Hindlimb muscle (tissue), 1 donor: ENCODE measurements around the gene CFAP46. TPM values are rescaled to one million over a fixed set of nuclear protein-coding genes. Genes with fewer than 3 reads are reported as not detected.

Experiments used
- DNase-seq: peaks from one replicate; pipeline ENCODE4 v3.0.0-alpha.2; 2013
- polyA plus RNA-seq: library from polyadenylated mRNA; unstranded; fragments of 120-200 nt; gene quantifications from one replicate; pipeline ENCODE4 v1.2.1, GENCODE V29; 2013; ENCODE audit not compliant: insufficient read length

CFAP46 gene
- polyA plus RNA-seq, 1 donor: 0.12 TPM

DNA sequence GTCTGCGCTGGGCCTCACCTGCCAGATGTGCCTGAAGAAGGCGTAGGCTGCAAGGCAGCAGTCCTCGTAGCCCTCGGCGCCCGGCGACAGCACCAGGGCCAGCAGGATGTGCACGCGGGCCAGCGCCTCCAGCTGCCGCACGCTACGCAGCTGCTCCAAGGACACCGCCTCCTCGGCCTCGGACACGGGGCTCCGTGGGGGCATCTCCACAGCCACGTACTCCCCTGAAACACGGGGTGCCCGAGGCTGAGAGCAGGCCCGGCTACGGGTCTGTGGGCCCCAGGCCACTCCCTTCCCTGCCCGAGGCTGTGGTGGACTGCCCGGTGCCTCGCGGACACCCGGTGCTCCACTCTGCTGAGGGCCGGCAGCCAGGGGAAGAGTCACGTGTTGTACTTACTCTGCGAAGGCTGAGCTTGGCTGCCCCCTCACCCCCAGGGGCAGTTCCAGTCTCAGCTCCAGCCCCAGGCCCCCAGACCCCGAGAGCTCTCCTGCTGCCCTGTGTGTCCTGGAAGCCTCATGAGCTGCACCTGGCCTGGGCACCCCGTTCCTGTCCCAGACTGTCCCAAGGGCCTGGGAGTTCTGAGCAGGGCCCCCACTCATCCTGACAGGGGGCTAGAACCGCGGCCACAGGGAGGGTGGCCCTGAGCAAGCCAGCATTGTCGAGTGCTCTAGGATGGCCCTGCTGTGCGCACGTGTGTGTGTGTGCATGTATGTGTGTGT is 62.8 kb downstream of the CFAP46 start:
- DNase-seq: peak; percentile 47

DNA sequence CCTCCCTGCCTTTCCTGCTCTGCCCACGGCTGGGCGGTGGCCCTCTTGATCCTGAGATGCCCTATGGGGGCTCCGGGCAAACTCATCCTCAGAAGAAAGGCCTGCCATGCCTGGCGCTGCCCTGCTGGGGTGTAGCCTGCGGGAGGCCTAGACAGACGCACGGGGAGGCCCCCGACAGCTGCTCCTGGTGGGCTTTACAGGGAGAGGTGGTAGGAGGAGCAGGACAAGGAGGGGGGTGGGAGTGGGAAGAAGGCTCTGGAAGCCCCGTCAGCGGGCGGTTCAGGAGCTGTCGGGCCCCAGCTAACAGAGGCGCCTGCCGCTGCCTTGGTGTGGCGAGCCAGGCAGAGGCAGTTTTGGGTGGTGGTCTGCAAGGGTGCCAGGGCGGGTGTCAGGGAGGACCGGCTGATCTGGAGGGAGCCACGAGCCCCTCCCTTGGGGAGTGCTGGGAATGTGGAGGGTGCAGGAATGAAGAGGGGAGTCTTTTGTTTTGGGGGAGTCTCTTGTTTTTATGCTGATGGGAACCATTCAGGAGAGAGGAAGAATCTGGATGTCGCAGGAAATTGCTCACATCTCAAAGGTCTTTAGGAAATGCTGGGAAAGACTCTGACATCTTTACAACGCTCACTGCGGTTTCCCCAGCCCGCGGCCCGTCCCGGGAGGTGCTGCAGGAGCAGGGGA is 63.5 kb downstream of the CFAP46 start:
- DNase-seq: no peak

DNA sequence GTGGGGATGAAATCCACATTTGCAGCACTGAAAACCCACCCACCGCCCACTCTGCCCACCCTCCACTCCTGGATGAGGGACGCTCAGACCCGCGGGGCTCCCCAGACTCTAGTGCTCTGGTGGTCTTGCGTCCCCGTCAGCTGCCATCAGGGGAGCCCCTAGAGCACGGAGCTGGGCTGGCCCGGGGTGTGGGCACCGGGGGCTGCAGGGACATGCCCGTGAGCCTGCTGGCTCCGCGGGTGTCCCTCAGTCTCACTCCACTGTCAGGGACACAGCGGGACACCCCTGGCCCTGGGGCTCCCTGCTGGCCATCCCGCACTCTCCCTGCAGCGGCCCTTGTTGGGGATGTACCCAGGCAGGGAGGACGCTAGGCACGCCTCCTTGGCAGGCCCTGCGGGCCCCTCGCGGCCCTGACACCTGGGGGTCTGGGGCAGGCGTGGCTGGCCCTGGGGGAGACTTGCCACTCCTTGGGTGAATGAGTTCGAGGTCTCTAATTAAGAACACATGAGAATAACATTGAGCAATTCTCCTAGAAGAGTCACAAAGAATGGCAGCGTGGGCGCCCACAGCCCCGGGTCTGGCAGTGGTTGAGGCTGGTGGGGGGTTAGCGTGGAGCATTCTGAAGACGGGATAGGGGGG is 64.2 kb downstream of the CFAP46 start:
- DNase-seq: no peak

DNA sequence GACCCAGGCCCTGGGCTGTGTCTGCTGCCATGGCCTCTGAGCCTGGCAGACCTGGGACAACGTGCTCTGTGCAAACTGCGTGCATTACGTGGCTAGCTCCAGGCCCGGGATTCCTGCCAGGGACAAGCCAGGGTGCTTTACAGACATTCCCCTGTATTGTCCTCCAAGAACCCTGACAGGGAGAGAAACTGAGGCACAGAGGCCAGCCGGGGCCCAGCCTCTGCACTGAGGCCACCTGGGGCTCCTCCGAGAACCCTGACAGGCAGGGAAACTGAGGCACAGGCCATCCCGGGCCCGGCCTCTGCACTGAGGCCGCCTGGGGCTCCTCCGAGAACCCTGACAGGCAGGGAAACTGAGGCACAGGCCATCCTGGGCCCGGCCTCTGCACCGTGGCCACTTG is 64.9 kb downstream of the CFAP46 start:
- no peak for DNase-seq

DNA sequence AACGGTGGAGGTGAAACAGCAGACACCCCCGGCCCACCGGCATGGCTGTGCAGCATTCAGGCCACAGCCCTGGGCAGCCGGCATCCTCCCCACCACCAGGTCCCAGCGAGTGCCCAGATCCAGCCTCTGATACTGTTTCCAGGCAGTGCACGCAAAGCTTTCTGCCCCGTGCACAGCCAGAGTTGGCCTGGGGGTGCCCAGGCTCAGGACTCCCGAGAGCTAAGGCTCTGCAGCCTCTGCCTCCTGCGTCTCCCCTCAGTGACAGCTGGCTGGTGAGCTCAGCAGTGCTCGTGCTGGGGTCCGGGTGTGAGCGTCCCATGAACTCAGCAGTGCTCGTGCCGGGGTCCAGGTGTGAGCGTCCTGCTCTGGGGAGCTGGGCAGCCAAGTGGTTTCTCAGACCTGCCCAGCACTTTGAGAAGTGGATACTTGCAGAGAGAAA is 65.4 kb downstream of the CFAP46 start:
- no peak for DNase-seq

DNA sequence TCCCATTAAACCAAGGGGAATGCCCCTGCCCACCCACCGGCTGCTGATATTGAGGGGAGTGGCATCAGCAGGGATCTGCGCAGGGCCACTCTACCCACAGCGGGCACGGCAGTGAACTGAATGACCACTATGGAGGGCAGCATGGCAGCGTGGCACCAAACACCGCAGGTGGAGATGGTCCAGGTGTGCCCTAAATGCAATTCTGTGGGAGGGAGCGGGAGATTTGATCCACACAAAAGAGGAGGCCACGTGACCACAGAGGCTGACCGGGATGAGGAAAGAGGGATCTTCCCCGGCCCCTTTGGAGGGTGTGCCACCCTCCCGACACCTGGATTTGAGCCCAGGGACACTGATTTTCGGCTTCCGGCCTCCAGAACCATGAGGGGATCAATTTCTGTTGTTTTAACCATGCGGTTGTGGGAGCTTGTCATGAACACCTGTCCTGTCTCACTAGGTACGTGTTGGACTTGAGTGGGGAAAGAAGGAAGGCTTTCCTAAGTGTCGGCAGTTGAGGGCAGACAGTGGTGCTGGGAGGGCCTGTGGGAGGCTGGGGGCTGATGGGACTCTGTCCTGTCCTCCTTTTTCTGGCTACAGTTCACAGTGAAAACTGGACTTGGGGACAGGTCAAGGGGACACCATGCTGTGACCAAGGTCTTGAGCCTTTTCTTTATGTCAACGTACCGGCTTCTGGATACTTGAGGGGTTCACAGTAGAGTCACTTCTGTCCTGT is 66.1 kb downstream of the CFAP46 start:
- DNase-seq: no peak

DNA sequence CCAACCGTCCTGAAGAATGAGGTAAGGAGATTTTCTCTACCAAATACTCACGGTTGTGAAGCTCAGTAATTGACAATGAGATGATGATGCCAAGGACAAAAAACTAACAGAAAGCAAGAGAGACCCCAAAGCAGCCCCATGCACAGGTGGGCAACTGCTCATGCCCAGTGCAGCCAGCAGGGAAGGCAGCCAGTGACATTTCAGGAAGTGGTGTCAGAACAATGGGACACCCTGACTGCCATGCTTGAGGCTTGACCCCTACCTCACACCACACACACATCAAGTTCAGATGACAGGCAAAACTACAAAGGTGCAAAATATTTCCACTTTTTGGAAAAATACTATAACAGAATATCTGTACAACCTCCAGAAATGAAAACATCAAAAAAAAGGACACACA is 66.9 kb downstream of the CFAP46 start:
- DNase-seq: no peak

DNA sequence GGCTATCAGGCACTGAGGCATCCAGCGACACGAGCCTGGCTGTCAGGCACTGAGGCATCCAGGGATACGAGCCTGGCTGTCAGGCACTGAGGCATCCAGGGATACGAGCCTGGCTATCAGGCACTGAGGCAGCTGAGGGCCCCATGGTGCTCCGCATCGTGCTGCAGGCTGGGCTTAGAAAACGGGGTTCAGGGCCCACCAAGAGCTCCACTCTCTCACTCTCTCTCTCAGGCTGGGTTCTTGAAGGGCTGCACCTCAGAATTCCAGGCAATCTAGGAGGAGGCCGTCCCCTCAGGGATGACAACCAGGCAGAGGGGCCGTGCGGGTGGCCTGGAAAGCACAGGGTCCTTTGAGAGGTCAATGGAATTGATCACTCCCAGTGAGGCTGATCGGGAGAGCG is 69.0 kb downstream of the CFAP46 start:
- no peak for DNase-seq

DNA sequence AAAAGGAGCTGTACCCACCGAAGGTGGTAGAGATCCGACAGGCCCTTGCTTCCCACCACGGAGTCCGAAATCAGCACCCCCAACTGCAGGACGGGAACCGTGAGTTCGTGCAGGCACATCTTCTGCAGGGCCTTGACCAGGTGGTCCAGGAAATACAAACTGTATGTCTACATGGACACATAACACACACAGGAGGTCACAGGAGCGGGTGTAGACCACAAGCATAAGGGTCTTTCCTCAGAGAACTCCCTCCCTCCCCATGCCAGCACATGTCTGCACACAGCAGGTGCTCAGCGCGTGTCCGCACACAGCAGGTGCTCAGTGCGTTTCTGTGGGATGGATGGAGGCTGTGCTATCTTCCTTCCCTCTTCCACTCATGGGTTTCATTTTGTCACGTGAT is 69.7 kb downstream of the CFAP46 start:
- no peak for DNase-seq

DNA sequence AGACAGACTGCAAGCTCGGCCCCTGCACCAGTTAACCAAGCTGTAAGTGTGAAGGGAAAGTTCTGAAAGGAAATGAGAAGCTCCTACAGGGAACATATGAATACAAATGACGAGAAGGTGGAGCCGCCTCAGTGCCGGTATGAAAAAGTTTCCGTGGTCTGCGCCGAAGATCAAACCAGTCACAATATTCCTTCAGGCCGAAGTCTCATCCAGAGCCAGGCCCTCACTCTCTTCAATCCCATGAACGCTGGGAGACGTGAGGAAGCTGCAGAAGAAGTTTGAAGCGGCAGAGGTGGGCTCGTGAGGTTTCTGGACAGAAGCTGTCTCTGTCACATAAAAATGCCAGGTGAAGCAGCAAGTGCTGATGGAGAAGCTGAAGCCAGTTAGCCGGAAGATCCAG is 71.9 kb downstream of the CFAP46 start:
- no peak for DNase-seq

DNA sequence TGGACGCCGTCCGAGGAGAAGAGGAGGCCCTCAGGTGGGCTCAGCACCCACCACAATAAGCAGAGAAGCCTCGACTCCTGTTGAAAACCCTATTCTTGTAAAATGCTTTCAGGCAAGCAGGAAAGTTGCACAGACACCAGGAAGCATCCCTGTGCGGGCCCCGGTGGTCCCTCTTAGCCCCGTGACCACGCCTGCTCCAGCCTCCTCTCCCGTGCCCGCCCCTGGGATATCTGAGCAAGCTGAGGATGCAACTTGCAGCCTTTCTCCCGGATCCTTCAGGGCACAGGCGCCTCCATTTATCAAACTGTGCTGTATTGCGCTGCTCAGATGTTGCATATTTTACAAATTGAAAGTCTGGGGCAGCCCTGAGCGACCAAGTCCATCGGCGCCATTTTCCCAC is 72.7 kb downstream of the CFAP46 start:
- no peak for DNase-seq

DNA sequence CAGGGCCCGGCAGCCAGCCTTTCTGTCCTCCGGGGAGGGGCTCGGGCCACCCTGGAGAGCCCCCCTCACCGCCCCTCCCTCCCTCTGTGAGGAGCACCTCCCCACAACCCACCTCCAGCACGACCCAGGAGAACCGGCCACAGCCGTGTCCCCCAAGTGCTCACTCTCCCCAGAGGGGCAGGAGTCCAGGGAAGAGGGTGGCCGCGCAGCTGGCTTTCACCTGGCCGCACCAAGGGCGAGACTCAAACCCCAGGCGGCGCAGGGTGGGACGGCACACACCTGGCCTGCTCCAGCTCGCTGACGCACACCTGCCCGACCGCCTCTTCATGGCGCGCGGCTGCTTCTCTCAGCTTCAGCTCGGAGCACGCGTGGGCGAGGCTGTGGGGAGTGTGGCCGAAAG is 73.4 kb downstream of the CFAP46 start:
- DNase-seq: no peak

DNA sequence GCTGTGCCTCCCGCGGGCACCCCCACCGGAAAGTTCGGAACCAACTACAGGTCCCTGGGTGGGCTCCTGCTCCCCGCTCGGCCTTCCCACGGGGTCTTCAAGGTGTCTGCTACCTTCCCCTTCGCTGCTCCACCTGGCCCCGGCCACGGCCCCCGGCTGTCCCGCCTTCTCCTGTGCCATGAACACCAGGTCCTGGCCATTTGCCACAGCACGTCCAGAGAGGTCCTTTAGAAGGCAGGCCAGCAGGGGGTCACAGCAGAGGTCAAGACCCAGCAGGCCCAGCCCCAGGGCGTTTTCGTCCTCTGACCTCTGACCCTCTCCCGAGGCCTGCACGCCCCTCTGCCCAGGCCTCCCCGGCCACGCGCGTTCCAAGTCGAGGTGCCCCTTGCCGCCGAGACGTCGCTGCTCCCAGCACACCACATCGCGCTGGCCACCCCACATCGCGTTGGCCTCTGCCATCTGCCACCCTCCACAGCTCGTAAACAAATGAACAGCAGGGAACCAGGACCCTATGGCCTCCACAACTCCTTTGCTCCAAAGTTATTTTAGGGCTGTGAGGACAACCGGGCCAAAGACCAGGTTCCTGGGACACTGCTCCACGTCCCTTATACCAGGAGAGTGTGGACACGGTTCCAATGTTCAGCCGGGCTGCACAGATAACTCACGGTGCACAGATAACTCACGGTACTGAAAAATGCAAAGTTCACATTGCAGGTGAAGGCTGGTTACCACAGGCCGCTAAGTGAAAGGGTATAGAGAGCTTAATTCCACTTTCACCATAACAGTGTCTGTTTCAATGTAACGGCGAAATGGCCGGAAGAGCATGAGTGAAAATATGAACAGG is 74.3 kb downstream of the CFAP46 start:
- DNase-seq: no peak

DNA sequence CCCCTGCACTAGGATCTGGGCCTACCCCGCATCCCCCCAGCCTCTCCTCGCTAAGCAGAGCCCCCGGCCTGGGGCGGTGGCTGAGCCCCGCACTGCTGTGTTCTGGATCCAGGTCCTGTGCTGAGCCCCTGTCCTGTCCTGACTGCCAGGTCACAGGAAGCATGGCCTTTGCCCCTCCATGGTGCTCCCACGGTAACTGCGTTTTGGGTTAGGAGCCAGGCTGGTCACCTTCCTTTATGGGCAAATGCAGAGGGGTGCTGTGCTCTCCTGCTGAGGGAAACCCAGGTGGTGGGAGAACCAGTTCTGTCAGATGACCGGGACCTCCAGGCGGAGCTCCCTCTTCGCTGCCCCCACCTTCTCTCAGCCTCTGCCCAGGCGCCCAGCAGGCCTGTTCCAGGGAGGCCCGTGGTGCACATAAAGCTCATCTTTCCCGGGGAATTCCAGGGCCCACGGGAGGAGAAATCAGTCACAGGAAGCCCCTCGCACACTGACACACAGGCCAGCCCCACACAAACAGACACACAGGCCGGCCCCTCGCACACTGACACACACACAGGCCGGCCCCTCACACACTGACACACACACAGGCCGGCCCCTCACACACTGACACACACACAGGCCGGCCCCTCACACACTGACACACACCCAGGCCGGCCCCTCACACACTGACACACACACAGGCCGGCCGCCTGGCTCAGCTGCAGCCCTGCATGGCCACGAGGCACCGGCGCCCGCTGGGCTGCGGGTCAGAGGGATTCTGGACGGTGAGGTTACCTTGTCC is 75.6 kb downstream of the CFAP46 start:
- DNase-seq: no peak

DNA sequence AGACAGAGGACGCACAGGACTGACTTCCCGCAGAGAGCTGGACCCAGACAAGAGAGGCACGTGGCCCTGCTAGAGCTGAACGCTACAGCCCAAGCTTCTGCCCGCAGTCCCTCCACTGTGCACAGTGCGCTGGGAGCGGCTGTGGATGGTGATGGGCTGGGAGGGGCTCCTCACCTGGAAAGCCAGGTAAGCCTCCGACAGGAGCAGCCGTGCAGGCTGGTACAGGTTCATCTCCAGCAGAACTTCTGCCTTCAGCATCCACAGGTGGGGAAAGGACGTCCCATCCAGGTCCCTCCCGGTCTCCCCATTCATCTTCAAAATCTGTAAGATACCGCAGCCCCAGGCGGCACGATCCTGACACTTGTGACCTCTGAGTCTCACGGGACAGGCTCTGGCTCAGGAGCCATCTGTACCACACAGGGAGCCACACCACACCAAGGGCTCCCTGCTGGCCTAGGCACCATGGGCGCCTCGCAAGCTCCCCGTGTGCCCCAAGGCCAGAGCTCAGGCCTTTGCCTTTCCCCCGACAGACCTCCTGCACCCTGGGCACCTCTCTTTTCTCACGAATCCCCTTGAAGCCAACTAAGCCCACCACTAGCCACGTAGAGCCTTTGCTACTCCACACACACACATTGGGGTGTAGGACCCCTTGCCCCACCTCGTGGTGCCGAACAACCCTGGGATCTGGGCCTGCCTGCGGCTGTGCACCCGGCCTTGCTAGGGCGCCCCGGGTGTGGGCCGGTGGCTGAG is 76.3 kb downstream of the CFAP46 start:
- no peak for DNase-seq

DNA sequence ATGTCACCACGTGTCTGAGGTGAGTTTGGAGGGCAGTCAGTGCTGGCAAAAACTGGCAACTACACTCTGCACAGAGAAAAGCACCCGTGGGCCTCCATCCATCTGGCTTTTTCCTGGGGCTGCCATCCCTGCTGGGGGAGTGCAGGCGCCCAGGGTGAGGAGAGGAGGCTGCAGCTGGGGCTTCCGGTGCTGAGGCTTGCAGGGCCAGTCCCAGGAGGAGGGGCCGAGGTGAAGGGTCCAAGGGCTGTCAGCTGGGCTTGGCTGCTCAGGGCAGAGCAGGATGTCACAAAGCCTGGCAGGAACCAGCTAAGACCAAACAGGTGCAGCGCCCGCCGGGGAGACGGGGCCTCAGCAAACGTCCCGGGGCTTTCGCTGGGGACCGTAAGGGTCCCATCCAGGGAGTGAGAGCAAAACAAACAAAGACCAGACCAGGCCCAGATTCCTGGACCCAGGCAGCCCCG is 77.2 kb downstream of the CFAP46 start:
- no peak for DNase-seq

DNA sequence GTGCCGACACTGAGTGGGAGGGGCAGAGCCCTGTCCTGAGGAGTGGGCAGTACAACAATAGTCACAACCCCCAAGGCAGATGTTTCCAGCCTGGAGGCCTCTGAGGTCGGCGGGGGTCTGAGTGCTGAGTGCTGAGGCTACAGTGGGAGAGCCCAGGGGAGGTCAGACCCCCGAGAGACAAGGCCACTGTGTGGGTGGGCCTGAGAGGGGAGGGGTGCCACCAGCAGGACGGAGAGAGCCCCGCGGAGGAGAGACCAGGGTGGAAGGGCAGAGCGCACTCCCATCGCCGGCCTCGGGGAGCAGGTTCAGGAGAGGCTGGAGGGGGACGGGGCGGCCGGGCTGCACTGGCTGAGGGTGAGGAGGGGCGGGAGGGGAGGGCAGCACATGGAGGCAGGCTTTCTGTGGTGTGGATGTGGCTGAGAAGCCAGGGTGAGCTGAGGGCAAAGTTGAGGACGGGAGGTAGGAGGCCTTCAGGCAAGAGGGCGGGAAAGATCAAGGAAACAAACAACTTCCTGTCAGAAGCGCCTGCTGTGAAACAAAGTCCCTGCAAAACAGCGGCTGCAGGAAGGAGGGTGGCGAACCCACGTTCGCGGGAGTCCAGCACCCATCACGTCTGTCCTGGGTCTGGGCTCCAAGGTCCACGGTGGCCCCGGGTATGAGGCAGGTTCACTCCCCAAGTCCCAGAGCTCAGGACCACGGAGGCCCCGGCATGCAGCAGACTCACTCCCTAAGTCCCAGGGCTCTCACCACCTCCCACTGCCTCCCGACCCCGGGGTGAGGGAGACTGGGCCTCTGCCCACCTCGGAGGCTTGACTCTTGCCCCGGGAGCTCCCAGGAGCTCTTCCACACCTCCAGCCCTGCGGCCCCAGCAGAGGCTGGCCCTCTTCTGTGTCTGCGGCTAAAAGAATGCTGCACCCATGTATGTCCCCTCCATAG is 79.6 kb downstream of the CFAP46 start:
- DNase-seq: no peak

DNA sequence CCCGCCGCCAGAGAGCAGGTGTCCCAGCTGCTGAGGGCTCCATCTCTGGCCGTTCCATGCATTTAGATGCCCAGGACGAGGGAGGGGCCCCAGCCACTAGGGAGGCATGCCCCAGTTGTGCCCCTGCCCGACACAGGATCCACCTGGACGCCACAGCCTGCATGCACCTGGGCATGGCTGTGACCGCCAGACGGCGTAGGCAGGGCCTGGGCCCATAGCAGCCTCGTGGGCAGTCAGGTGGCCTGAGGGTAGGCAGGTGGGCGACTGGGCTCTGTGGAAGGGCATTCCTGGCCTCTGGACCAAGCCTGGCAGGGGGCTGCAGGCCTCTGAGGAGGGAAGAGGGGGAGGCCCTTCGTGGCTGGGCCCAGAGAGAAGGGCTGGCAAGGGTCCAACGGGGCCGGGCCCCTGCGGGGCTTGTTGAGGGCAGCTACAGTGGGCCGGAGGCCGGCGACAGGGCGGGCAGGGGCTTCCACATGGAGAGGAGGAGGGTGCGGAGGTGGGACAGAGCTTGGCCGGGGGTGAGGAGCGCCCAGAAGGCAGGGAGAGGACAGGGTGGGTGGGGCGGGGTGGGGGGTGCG is 80.4 kb downstream of the CFAP46 start:
- no peak for DNase-seq

DNA sequence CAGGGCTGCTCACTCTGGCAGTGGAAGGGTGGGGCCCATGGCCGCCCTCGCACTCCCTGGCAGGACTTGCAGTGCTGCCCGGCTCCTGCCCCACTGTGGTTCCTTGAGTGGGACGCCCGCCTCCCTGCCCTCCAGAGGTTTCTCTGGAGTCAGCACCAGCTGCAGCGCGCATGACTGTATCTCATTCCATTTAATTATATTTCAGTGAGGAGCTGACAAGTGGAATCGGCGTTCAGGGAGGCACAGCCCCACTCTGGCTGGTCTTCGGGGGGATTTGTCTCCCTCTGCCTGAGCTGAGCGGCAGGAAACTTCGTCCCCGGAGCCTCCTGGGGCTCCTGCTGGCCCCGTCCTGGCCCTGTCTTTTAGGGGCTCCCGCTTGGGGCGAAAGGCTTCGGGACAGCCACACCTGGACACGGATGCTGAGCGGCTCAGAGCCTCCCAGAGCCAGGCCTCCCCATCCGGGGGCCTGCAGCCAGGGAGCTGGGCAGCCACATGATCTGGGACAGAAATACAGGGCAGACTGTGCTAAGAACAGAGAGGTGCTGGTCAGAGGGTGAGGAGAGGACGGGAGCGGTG is 81.2 kb downstream of the CFAP46 start:
- DNase-seq: no peak
